GM18951 (cell line): Measurements from ENCODE around the gene SLBP.

Experiments
- POLR2A ChIP-seq: IDR thresholded peaks from 4 replicates; pipeline ENCODE4 v1.6.1; 2011; ENCODE audit warnings: mild to moderate bottlenecking; ENCODE audit not compliant: insufficient read length, insufficient read depth; ENCODE audit errors: extremely low read depth
- in situ Hi-C: fragments of 300-500 bp; cut with MboI; formaldehyde crosslinking; loops from one replicate; pipeline ENCODE4 v1.12.0; 2022; ENCODE audit warnings: low sequenced_read_pairs, mixed read lengths, inconsistent platforms; ENCODE audit not compliant: unreplicated experiment

The SLBP gene

GRCh38 chr4:1752284-1753041 is 40.3 kb upstream of the SLBP start:
- in situ Hi-C loops = no loop called here
- TF ChIP-seq POLR2A = no peak

GRCh38 chr4:1751919-1752283 is 39.8 kb upstream of the SLBP start:
- no peak for TF ChIP-seq POLR2A
- in situ Hi-C loops = no loop called here

GRCh38 chr4:1751155-1751918 is 39.2 kb upstream of the SLBP start:
- no peak for TF ChIP-seq POLR2A

GRCh38 chr4:1750381-1751154 is 38.4 kb upstream of the SLBP start:
- no peak for TF ChIP-seq POLR2A
- in situ Hi-C loops = no loop called here

More at GRCh38 chr4:1751155-1751918, 39.2 kb upstream of the SLBP start:
- in situ Hi-C loops = no loop called here

GRCh38 chr4:1749826-1750225 is 37.7 kb upstream of the SLBP start:
- in situ Hi-C loops = no loop called here
- no peak for TF ChIP-seq POLR2A

GRCh38 chr4:1749370-1749769 is 37.3 kb upstream of the SLBP start:
- in situ Hi-C loops = no loop called here
- TF ChIP-seq POLR2A = no peak

- TF ChIP-seq POLR2A = no peak
- in situ Hi-C loops = no loop called here
These were observed 36.4 kb upstream of the SLBP start for GRCh38 chr4:1748465-1748995.

- in situ Hi-C loops = no loop called here
- no peak for TF ChIP-seq POLR2A
These were observed 35.5 kb upstream of the SLBP start for GRCh38 chr4:1747603-1747967.

GRCh38 chr4:1746919-1747602 is 34.9 kb upstream of the SLBP start:
- in situ Hi-C loops = no loop called here
- no peak for TF ChIP-seq POLR2A

GRCh38 chr4:1746265-1746691 is 34.2 kb upstream of the SLBP start:
- no peak for TF ChIP-seq POLR2A
- in situ Hi-C loops = no loop called here

GRCh38 chr4:1745697-1746096 is 33.6 kb upstream of the SLBP start:
- in situ Hi-C loops = no loop called here
- no peak for TF ChIP-seq POLR2A

- in situ Hi-C loops = no loop called here
- TF ChIP-seq POLR2A = no peak
These were observed 33.0 kb upstream of the SLBP start for GRCh38 chr4:1745165-1745564.

GRCh38 chr4:1744552-1744951 is 32.4 kb upstream of the SLBP start:
- TF ChIP-seq POLR2A = no peak
- in situ Hi-C loops = loop anchor here (5.0 kb wide), 1 partner anchor 73 kb away; no protein-coding TSS in a partner anchor

- TF ChIP-seq POLR2A = no peak
- in situ Hi-C loops = loop anchor here (5.0 kb wide), 1 partner anchor 73 kb away; no protein-coding TSS in a partner anchor
These were observed 31.9 kb upstream of the SLBP start for GRCh38 chr4:1743975-1744374.
